Trophoblast cell (in vitro differentiated cells and primary cell): ENCODE data around the gene ATG4D.

Experiments
- DNase-seq, 2 donors: peaks; one replicate each; pipeline ENCODE4 v3.0.0-alpha.2; 2016
- H2AFZ ChIP-seq: 2 replicates; pipeline ENCODE4 v1.6.1; 2013; ENCODE audit warnings: low read length, moderate library complexity, mild to moderate bottlenecking; ENCODE audit not compliant: insufficient read depth, poor library complexity
- H2AK5ac ChIP-seq: 2 replicates; pipeline ENCODE4 v1.6.1; 2013; ENCODE audit warnings: mild to moderate bottlenecking, low read length
- H2BK120ac ChIP-seq: 2 replicates; pipeline ENCODE4 v1.6.1; 2013; ENCODE audit warnings: low read length, mild to moderate bottlenecking, moderate library complexity; ENCODE audit not compliant: insufficient read depth, poor library complexity
- H2BK12ac ChIP-seq: 2 replicates; pipeline ENCODE4 v1.6.1; 2013; ENCODE audit warnings: mild to moderate bottlenecking, low read length, moderate library complexity
- H2BK5ac ChIP-seq: 2 replicates; pipeline ENCODE4 v1.6.1; 2013; ENCODE audit warnings: low read length, low read depth, moderate library complexity, mild to moderate bottlenecking; ENCODE audit not compliant: poor library complexity
- H3K14ac ChIP-seq: 2 replicates; pipeline ENCODE4 v1.6.1; 2013; ENCODE audit warnings: mild to moderate bottlenecking, low read length
- H3K18ac ChIP-seq: 2 replicates; pipeline ENCODE4 v1.6.1; 2013; ENCODE audit warnings: mild to moderate bottlenecking, low read length
- H3K23ac ChIP-seq: 2 replicates; pipeline ENCODE4 v1.6.1; 2013; ENCODE audit warnings: low read length
- H3K27ac ChIP-seq: 2 replicates; pipeline ENCODE4 v1.5.1; 2013; ENCODE audit warnings: low read depth, mild to moderate bottlenecking, inconsistent platforms, low read length, moderate library complexity
- H3K27me3 ChIP-seq: 2 replicates; pipeline ENCODE4 v1.6.1; 2013; ENCODE audit warnings: inconsistent platforms, mild to moderate bottlenecking, low read length, moderate library complexity; ENCODE audit not compliant: insufficient read depth
- H3K36me3 ChIP-seq, 2 experiments: 1 replicate in 1 of 2; 2 replicates in 1 of 2; pipeline ENCODE4 v1.6.1; 2013; ENCODE audit warnings: low read length in 2 of 2, mild to moderate bottlenecking in 2 of 2, moderate library complexity in 1 of 2; ENCODE audit not compliant: insufficient read depth in 2 of 2, control insufficient read depth in 1 of 2
- H3K4ac ChIP-seq: 2 replicates; pipeline ENCODE4 v1.6.1; 2013; ENCODE audit warnings: low read depth, mild to moderate bottlenecking, low read length, moderate library complexity
- H3K4me1 ChIP-seq, 2 experiments: 1 replicate in 1 of 2; 2 replicates in 1 of 2; pipeline ENCODE4 v1.6.1; 2013; ENCODE audit warnings: low read length in 2 of 2, mild to moderate bottlenecking in 2 of 2, moderate library complexity in 1 of 2; ENCODE audit not compliant: insufficient read depth in 2 of 2, control insufficient read depth in 1 of 2
- H3K4me2 ChIP-seq: 2 replicates; pipeline ENCODE4 v1.6.1; 2013; ENCODE audit warnings: inconsistent platforms, mild to moderate bottlenecking, low read length, moderate library complexity
- H3K4me3 ChIP-seq: 2 replicates; pipeline ENCODE4 v1.5.1; 2013; ENCODE audit warnings: mild to moderate bottlenecking, low read depth, low read length, inconsistent platforms
- H3K79me1 ChIP-seq: one replicate; pipeline ENCODE4 v1.6.1; 2013; ENCODE audit warnings: low read length
- H3K79me2 ChIP-seq: 2 replicates; pipeline ENCODE4 v1.6.1; 2013; ENCODE audit warnings: low read length, mild to moderate bottlenecking; ENCODE audit not compliant: control insufficient read depth, insufficient read depth, poor library complexity
- H3K9ac ChIP-seq: 2 replicates; pipeline ENCODE4 v1.6.1; 2013; ENCODE audit warnings: mild to moderate bottlenecking, low read length
- H3K9me3 ChIP-seq: 2 replicates; pipeline ENCODE4 v1.6.1; 2013; ENCODE audit warnings: low read depth, mild to moderate bottlenecking, control low read depth, inconsistent platforms, low read length; ENCODE audit not compliant: insufficient read depth
- H4K12ac ChIP-seq: 2 replicates; pipeline ENCODE4 v1.6.1; 2013; ENCODE audit warnings: low read depth, mild to moderate bottlenecking, low read length, moderate library complexity
- H4K8ac ChIP-seq: 2 replicates; pipeline ENCODE4 v1.6.1; 2013; ENCODE audit warnings: low read depth, mild to moderate bottlenecking, low read length, moderate library complexity
- H4K91ac ChIP-seq: one replicate; pipeline ENCODE4 v1.6.1; 2013; ENCODE audit warnings: low read depth, mild to moderate bottlenecking, low read length, moderate library complexity
- WGBS: extraction: QIAGEN DNeasy Blood & Tissue Kit; methylation state at CpG from one replicate; pipeline ENCODE4 v1.1.7; 2013; ENCODE audit warnings: missing lambda C conversion rate; ENCODE audit not compliant: insufficient read length, insufficient coverage; ENCODE audit errors: extremely low coverage; 5-methylcytosine and 5-hydroxymethylcytosine counted together

ATG4D gene

GRCh38 chr19:10508036-10508435, 35.7 kb upstream of the ATG4D start:
- H3K4me3 ChIP-seq, result no peak overlapping the region
- peaks cover 2% of the 10 kb centered on the region for H3K79me2 ChIP-seq
- H2BK5ac ChIP-seq, result no peak overlapping the region
- no peak overlapping the region for H2AFZ ChIP-seq
- no peak overlapping the region for H3K4ac ChIP-seq
- no peak overlapping the region for H2AK5ac ChIP-seq
- no peak overlapping the region for H3K18ac ChIP-seq
- no peak overlapping the region for H4K8ac ChIP-seq
- WGBS, result no CpG with 5 or more reads among the region's 16 CpGs
- peaks cover 4% of the 10 kb centered on the region for H3K79me1 ChIP-seq
- no peaks in the 10 kb centered on the region for H3K27me3 ChIP-seq
- no peak overlapping the region for H3K27ac ChIP-seq
- no peaks in the 10 kb centered on the region for H3K9me3 ChIP-seq
- peak; percentile 66 to 82 for DNase-seq
- H3K9ac ChIP-seq, result no peak overlapping the region
- no peak overlapping the region for H3K14ac ChIP-seq
- H2BK120ac ChIP-seq, result no peak overlapping the region
- peaks cover 6 to 8% of the 10 kb centered on the region in 2 experiments for H3K4me1 ChIP-seq
- H4K12ac ChIP-seq, result no peak overlapping the region
- H4K91ac ChIP-seq, result no peak overlapping the region
- no peaks in the 10 kb centered on the region for H3K36me3 ChIP-seq
- no peak overlapping the region for H2BK12ac ChIP-seq
- no peak overlapping the region for H3K23ac ChIP-seq
- H3K4me2 ChIP-seq, result no peak overlapping the region

GRCh38 chr19:10508707-10509106, 35.0 kb upstream of the ATG4D start:
- Histone ChIP-seq H3K14ac (no peak overlapping the region), H3K18ac (no peak overlapping the region), H3K4ac (no peak overlapping the region), H3K4me3 (no peak overlapping the region), H3K27ac (no peak overlapping the region), H2AFZ (no peak overlapping the region), H3K79me2 (no peaks in the 10 kb centered on the region), H3K79me1 (no peaks in the 10 kb centered on the region), H2BK120ac (no peak overlapping the region), H3K4me1 (peaks cover 6% of the 10 kb centered on the region in 2 experiments), H4K12ac (no peak overlapping the region), H3K9ac (no peak overlapping the region), H3K9me3 (no peaks in the 10 kb centered on the region), H4K8ac (no peak overlapping the region), H2BK5ac (no peak overlapping the region), H3K23ac (no peak overlapping the region), H2AK5ac (no peak overlapping the region), H3K36me3 (no peaks in the 10 kb centered on the region), H2BK12ac (no peak overlapping the region), H3K27me3 (no peaks in the 10 kb centered on the region), H4K91ac (no peak overlapping the region), H3K4me2 (no peak overlapping the region)
- WGBS, result no CpG with 5 or more reads among the region's 3 CpGs
- DNase-seq, result peak; percentile 32 to 62

- Histone ChIP-seq H3K9ac (no peak overlapping the region), H3K79me1 (no peaks in the 10 kb centered on the region), H2AFZ (peak overlapping the region; percentile 25), H2BK12ac (no peak overlapping the region), H2AK5ac (no peak overlapping the region), H3K27ac (no peak overlapping the region), H3K4me2 (peak overlapping the region; percentile 38), H3K14ac (no peak overlapping the region), H4K8ac (no peak overlapping the region), H3K36me3 (no peaks in the 10 kb centered on the region), H2BK120ac (no peak overlapping the region), H3K9me3 (peaks cover 4% of the 10 kb centered on the region), H4K91ac (peak overlapping the region; percentile 7), H3K18ac (no peak overlapping the region), H3K79me2 (no peaks in the 10 kb centered on the region), H4K12ac (peak overlapping the region; percentile 2), H3K4me3 (no peak overlapping the region), H3K4ac (no peak overlapping the region), H3K27me3 (no peaks in the 10 kb centered on the region), H2BK5ac (no peak overlapping the region), H3K4me1 (peaks cover 6% of the 10 kb centered on the region in 2 experiments), H3K23ac (no peak overlapping the region)
- no CpG with 5 or more reads among the region's 15 CpGs for WGBS
- peak; percentile 87 to 92 for DNase-seq
These were observed 33.4 kb upstream of the ATG4D start for GRCh38 chr19:10510301-10510802.

- no peaks in the 10 kb centered on the region for H3K36me3 ChIP-seq
- H3K4me2 ChIP-seq, result no peak overlapping the region
- H3K9ac ChIP-seq, result no peak overlapping the region
- H2AK5ac ChIP-seq, result no peak overlapping the region
- H3K23ac ChIP-seq, result no peak overlapping the region
- H3K4me3 ChIP-seq, result no peak overlapping the region
- H3K4me1 ChIP-seq, result peaks cover 11 to 13% of the 10 kb centered on the region in 2 experiments
- H2BK5ac ChIP-seq, result no peak overlapping the region
- no peak overlapping the region for H3K18ac ChIP-seq
- no peak overlapping the region for H3K14ac ChIP-seq
- no peak overlapping the region for H2BK12ac ChIP-seq
- H2AFZ ChIP-seq, result no peak overlapping the region
- no CpG with 5 or more reads among the region's 7 CpGs for WGBS
- no peak overlapping the region for H4K91ac ChIP-seq
- DNase-seq, result peak; percentile 95 to 97
- H3K27me3 ChIP-seq, result peaks cover 5% of the 10 kb centered on the region
- no peaks in the 10 kb centered on the region for H3K79me1 ChIP-seq
- H3K4ac ChIP-seq, result no peak overlapping the region
- H3K27ac ChIP-seq, result no peak overlapping the region
- H4K8ac ChIP-seq, result no peak overlapping the region
- H3K9me3 ChIP-seq, result peaks cover 4% of the 10 kb centered on the region
- H4K12ac ChIP-seq, result no peak overlapping the region
- H3K79me2 ChIP-seq, result peaks cover 2% of the 10 kb centered on the region
- H2BK120ac ChIP-seq, result no peak overlapping the region
These were observed 30.5 kb upstream of the ATG4D start for GRCh38 chr19:10513223-10513622.
